HCT116 (cell line): ENCODE measurements around the gene LRRC74B.

Source experiments
- POLR2A ChIP-seq: IDR thresholded peaks from 2 replicates; pipeline ENCODE4 v1.7.0; 2011; ENCODE audit warnings: borderline replicate concordance; ENCODE audit not compliant: insufficient read depth, insufficient read length; ENCODE audit errors: extremely low read depth
- RAD21 ChIP-seq: IDR thresholded peaks from 2 replicates; pipeline ENCODE4 v1.6.1; 2012; ENCODE audit warnings: low read depth, mild to moderate bottlenecking
- TF ChIP-seq, protein P1 (sequence below), 3 experiments: fragments of 200-600 bp in 1 of 3; sonication (generic) in 1 of 3; IDR thresholded peaks in 2 of 3; conservative IDR thresholded peaks in 1 of 3; 2 replicates each; pipeline ENCODE4 v1.5.1; 2012 to 2017; ENCODE audit warnings: low read depth in 2 of 3, low read length in 2 of 3, antibody characterized with exemption in 1 of 3, borderline replicate concordance in 1 of 3, control low read depth in 1 of 3, mild to moderate bottlenecking in 1 of 3, mixed read lengths in 1 of 3, mixed run types in 1 of 3, moderate library complexity in 1 of 3; ENCODE audit not compliant: insufficient read depth in 1 of 3

DNA sequence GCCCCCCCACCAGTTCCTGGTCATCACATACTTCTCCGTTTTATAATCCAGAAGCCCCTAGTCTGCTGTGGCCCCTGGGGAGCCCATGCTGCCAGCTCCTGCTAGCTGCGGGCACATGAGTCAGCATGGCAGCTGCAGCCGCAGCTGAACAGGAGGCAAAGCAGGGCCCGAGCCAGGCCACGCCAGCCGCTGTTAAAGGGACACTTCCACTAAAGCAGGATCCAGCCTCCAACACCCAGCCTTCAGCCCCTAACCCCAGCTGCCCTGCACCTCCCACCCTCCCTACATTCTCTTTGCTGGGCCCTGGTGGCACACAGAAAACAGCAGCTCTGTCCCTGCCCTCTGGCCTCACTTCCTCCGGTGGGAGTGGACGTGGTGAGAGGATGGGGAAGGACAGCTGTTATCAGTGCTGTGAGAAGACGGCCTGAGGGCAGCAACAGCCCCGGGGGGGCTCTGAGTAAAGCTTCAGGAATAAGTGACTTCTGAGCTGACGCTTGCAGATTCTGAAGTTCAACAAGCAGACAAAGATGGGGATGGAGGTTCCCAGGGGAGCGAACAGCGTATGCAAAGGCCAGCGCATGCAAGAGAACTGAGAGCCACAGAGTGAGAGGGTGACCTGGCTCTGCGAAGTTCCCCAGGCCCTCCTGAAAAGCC lies 688 bp upstream of the LRRC74B start:
- no peak for TF ChIP-seq POLR2A
- TF ChIP-seq, protein P1, sequence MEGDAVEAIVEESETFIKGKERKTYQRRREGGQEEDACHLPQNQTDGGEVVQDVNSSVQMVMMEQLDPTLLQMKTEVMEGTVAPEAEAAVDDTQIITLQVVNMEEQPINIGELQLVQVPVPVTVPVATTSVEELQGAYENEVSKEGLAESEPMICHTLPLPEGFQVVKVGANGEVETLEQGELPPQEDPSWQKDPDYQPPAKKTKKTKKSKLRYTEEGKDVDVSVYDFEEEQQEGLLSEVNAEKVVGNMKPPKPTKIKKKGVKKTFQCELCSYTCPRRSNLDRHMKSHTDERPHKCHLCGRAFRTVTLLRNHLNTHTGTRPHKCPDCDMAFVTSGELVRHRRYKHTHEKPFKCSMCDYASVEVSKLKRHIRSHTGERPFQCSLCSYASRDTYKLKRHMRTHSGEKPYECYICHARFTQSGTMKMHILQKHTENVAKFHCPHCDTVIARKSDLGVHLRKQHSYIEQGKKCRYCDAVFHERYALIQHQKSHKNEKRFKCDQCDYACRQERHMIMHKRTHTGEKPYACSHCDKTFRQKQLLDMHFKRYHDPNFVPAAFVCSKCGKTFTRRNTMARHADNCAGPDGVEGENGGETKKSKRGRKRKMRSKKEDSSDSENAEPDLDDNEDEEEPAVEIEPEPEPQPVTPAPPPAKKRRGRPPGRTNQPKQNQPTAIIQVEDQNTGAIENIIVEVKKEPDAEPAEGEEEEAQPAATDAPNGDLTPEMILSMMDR (IDR thresholded peaks at IDR 0.05 in 2 of 3, conservative IDR thresholded peaks at IDR 0.05 in 1 of 3; ENCODE audit: borderline replicate concordance in 1 of 3, insufficient read depth in 1 of 3, low read depth in 2 of 3, low read length in 2 of 3), result no peak
- TF ChIP-seq RAD21, result no peak
